Transverse colon (tissue), 3 donors: Measurements from ENCODE around the gene DDX10.

ENCODE experiments used
- EP300 ChIP-seq: sonication (generic); formaldehyde crosslinking; IDR thresholded peaks from one replicate; pipeline ENCODE4 v1.6.1; 2017; ENCODE audit warnings: antibody characterized with exemption, low read depth
- POLR2A ChIP-seq: fragments of 450-650 bp; IDR thresholded peaks from one replicate; pipeline ENCODE4 v1.6.1; 2016; ENCODE audit warnings: antibody characterized with exemption, mild to moderate bottlenecking, moderate library complexity
- TF ChIP-seq, protein P1 (sequence below), 5 experiments: fragments of 200-600 bp in 3 of 5; fragments of 450-650 bp in 2 of 5; sonication (generic) in 3 of 5; IDR thresholded peaks; 1 replicate in 2 of 5; 2 replicates in 3 of 5; pipeline ENCODE4 v1.5.1; 2016 to 2017; ENCODE audit warnings: antibody characterized with exemption in 5 of 5, inconsistent platforms in 3 of 5, mild to moderate bottlenecking in 2 of 5, moderate library complexity in 1 of 5

DNA sequence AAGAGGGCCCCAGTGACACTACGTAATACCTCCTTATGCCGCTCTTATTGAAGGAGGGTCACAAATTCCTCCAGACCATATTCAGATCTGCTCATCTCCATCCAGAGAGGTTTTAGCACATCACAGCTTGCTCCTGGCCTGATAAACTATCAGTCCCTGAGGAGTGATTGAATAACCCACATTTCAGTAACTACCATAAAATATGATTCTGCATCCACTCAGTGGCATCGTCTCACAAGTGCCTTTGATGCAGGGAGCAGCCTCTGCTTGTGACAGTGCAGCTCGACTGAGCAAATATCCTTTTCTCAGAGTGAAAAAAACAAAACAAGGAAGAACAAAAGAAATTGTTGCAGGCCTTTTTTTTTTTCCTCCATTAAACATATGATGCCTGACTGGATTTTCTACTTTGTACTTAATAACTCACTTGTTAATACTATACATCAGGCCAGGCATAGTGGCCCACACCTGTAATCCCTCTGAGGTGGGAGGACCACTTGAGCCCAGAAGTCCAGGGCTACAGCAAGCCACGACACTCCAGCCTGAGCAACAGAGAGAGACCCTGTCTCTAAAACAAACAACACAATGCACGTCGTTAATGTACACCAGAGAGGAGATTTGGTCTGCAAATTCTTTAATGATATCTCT is 64.5 kb downstream of the DDX10 start:
- TF ChIP-seq, protein P1, sequence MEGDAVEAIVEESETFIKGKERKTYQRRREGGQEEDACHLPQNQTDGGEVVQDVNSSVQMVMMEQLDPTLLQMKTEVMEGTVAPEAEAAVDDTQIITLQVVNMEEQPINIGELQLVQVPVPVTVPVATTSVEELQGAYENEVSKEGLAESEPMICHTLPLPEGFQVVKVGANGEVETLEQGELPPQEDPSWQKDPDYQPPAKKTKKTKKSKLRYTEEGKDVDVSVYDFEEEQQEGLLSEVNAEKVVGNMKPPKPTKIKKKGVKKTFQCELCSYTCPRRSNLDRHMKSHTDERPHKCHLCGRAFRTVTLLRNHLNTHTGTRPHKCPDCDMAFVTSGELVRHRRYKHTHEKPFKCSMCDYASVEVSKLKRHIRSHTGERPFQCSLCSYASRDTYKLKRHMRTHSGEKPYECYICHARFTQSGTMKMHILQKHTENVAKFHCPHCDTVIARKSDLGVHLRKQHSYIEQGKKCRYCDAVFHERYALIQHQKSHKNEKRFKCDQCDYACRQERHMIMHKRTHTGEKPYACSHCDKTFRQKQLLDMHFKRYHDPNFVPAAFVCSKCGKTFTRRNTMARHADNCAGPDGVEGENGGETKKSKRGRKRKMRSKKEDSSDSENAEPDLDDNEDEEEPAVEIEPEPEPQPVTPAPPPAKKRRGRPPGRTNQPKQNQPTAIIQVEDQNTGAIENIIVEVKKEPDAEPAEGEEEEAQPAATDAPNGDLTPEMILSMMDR (IDR thresholded peaks at IDR 0.05) = no peak
- TF ChIP-seq POLR2A (no peak), EP300 (no peak)
